Sigmoid colon (tissue), 3 donors: ENCODE data around the gene ITGA5.

ENCODE experiments used
- CTCF ChIP-seq, 4 experiments: fragments of 450-650 bp in 3 of 4; fragments of 200-600 bp in 1 of 4; IDR thresholded peaks; one replicate each; pipeline ENCODE4 v1.5.1; 2016 to 2019; ENCODE audit warnings: antibody characterized with exemption in 4 of 4, mild to moderate bottlenecking in 3 of 4, moderate library complexity in 2 of 4
- POLR2A ChIP-seq, 2 donors: fragments of 450-650 bp; IDR thresholded peaks; one replicate each; pipeline ENCODE4 v1.6.1; 2016; ENCODE audit warnings: antibody characterized with exemption in 2 of 2, mild to moderate bottlenecking in 2 of 2, moderate library complexity in 2 of 2

GRCh38 chr12:54442099-54442498 is 23.0 kb upstream of the ITGA5 start:
- TF ChIP-seq POLR2A (IDR thresholded peaks at IDR 0.05) (no peak), CTCF (IDR thresholded peaks at IDR 0.05) (no peak)
